GM12865 (cell line): ENCODE measurements around the gene ZHX3.

Experiments
- DNase-seq: peaks from one replicate; pipeline ENCODE4 v3.0.0; 2010; ENCODE audit warnings: low read depth
- H3K4me3 ChIP-seq: 2 replicates; pipeline ENCODE4 v1.5.1; 2011; ENCODE audit warnings: mild to moderate bottlenecking, low read depth, low read length, control low read depth
- CTCF ChIP-seq: IDR thresholded peaks from 2 replicates; pipeline ENCODE4 v1.5.1; 2011; ENCODE audit warnings: low read length, control low read depth, low read depth, inconsistent platforms; ENCODE audit not compliant: insufficient read depth; ENCODE audit errors: missing control alignments

ZHX3 gene

GRCh38 chr20:41363601-41364000, 46.1 kb upstream of the ZHX3 start:
- no peak overlapping the region for H3K4me3 ChIP-seq
- TF ChIP-seq CTCF: no peak
- no peak for DNase-seq

- DNase-seq: no peak
- TF ChIP-seq CTCF: no peak
- H3K4me3 ChIP-seq: no peak overlapping the region
Observed at GRCh38 chr20:41362748-41363140, 45.2 kb upstream of the ZHX3 start.

GRCh38 chr20:41361757-41362747, 44.5 kb upstream of the ZHX3 start:
- no peak for TF ChIP-seq CTCF
- DNase-seq: no peak
- H3K4me3 ChIP-seq: no peak overlapping the region

GRCh38 chr20:41360831-41361756, 43.6 kb upstream of the ZHX3 start:
- no peak for DNase-seq
- H3K4me3 ChIP-seq: no peak overlapping the region
- TF ChIP-seq CTCF: no peak

- no peak overlapping the region for H3K4me3 ChIP-seq
- no peak for TF ChIP-seq CTCF
- DNase-seq: no peak
Observed at GRCh38 chr20:41359541-41360011, 42.0 kb upstream of the ZHX3 start.

GRCh38 chr20:41358717-41359116, 41.2 kb upstream of the ZHX3 start:
- DNase-seq: no peak
- no peak for TF ChIP-seq CTCF
- no peak overlapping the region for H3K4me3 ChIP-seq
